Tibial nerve (tissue), 4 donors: Measurements from ENCODE around the gene SFRP4.

Experiments used
- EP300 ChIP-seq, 2 donors: sonication (generic); formaldehyde crosslinking; IDR thresholded peaks; one replicate each; pipeline ENCODE4 v1.6.1; 2017; ENCODE audit warnings: antibody characterized with exemption in 2 of 2, mild to moderate bottlenecking in 1 of 2
- TF ChIP-seq, protein P1 (sequence below), 5 experiments: fragments of 200-600 bp in 3 of 5; fragments of 450-650 bp in 2 of 5; sonication (generic) in 3 of 5; IDR thresholded peaks; one replicate each; pipeline ENCODE4 v1.5.1; 2016 to 2019; ENCODE audit warnings: antibody characterized with exemption in 5 of 5, mild to moderate bottlenecking in 3 of 5, moderate library complexity in 2 of 5

DNA sequence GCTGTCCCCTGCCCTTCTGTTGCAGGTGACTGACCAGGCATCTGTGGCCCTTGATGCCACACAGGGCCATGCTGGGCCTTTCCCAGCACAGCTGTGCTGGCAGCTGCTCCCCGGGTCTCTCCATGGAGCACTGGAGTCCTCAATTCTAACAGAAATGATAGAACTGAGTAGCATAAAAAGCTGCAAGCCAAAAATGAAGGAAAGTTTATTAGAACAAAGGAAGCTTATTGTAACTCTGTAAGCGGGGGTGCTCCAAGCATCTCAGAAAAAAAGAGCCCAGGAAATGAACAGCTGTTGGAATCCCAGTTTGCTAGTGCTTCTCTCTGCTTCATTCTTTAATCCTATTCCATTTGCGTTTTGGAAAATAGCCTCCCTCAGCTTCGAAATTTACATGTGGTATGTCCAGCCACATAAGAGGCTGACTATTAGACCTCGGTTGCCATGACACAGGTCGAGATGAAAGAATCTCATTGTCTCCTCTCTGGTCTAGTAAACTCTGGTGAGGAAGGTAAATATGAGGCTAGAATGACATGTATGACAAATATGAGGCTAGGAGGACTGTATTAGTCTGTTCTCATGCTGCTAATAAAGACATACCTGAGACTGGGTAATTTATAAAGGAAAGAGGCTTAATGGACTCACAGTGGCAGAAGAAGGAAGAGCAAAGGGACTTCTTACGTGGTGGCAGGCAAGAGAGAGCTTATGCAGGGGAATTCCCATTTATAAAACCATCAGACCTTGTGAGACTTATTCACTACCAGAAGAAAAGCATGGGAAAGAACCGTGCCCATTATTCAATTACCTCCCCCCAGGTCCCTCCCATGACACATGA lies 27.5 kb upstream of the SFRP4 start:
- TF ChIP-seq, protein P1, sequence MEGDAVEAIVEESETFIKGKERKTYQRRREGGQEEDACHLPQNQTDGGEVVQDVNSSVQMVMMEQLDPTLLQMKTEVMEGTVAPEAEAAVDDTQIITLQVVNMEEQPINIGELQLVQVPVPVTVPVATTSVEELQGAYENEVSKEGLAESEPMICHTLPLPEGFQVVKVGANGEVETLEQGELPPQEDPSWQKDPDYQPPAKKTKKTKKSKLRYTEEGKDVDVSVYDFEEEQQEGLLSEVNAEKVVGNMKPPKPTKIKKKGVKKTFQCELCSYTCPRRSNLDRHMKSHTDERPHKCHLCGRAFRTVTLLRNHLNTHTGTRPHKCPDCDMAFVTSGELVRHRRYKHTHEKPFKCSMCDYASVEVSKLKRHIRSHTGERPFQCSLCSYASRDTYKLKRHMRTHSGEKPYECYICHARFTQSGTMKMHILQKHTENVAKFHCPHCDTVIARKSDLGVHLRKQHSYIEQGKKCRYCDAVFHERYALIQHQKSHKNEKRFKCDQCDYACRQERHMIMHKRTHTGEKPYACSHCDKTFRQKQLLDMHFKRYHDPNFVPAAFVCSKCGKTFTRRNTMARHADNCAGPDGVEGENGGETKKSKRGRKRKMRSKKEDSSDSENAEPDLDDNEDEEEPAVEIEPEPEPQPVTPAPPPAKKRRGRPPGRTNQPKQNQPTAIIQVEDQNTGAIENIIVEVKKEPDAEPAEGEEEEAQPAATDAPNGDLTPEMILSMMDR (IDR thresholded peaks at IDR 0.05), result no peak
- peak in 1 of 2 donors; percentile 28 for TF ChIP-seq EP300 (IDR thresholded peaks at IDR 0.05)
